Measurements from ENCODE around the gene TXLNB.

DNA sequence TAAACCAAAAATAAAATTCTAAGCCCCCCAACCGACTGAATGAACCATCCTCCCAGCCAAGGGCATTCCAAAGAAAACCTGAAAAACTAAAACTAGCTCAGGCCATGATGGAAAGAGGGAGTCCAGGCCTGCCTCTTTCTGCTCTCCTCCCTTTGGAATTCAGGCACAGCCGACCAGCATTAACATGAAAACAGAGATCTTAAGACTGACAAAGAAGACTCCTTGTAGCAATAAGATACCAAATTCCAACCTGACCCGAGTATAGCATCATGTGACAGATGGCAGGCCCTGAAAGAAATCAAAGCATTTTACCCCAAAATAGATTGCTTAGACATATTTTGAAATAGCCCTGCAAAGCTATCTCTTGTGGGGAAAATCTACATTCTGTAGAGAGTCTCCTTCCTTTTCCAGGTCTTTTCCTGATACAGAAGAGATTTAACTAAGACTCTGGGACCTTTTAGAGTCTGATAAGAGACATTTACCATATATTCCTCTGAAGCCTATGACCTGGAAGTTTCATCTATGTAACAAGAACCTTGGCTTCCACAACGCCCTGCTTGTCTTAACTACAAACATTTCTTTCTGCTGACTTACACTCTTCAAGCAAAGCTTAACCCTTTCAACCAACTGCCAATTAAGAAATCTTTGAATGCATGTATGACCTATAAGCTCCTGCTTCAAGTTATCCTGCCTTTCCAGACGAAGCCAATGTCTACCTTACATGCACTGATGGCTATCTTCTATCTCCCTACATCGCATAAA is 22.2 kb upstream of the TXLNB start:
- no peak for TF ChIP-seq ZNF274 (IDR thresholded peaks at IDR 0.05; ENCODE audit: low read depth, low read length)
- no peak for TF ChIP-seq YY1 (IDR thresholded peaks at IDR 0.05; ENCODE audit: insufficient read depth, insufficient read length)

Data from NT2/D1 (cell line).